ENCODE data around the gene PPP3CA.
"Not testable (repeated sequence)": the region's sequence is repeated elsewhere in the genome, so short reads cannot be mapped to it uniquely, and the experiment has no call there.

PPP3CA gene

DNA sequence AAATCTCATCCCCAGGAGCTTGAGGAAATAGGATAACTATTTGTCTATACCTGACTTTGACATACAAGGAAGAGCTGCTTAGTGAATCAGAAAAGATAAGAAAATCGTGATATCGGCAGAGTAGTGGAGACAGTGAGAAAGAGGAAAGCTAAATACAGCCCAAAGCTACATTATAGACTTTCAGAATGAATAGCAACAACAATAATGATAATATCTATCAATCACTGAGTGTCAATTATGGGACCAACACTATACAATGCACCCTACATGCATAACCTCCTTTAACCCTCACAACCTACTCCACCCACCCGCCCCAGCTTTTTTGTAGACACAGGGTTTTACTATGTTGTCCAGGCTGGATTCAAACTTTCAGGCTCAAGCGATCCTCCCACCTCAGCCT is 205.1 kb downstream of the PPP3CA start:
- DNase-seq (ENCODE audit: low read depth, low spot score): no peak

DNA sequence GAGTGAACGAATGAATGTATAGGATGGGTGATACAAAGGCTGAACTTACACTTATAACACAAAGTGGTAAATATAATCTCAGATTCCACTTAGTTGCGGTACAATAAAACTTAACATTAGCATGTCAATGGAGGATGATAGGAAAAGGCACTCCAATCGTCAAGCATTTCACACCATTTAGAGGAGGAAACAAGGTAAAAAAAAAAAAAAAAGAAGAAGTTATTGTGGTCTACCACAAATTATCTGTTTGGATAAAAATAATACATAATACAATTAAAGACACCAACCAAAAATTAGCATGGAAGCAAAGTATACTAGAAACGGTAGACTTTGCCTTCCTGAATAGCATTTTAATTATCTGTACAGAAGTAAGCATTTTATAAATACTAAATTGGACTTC is 205.5 kb downstream of the PPP3CA start:
- DNase-seq (ENCODE audit: low read depth, low spot score): no peak

GRCh38 chr4:101141230-101141629 is 206.1 kb downstream of the PPP3CA start:
- no peak for DNase-seq (ENCODE audit: low read depth, low spot score)

DNA sequence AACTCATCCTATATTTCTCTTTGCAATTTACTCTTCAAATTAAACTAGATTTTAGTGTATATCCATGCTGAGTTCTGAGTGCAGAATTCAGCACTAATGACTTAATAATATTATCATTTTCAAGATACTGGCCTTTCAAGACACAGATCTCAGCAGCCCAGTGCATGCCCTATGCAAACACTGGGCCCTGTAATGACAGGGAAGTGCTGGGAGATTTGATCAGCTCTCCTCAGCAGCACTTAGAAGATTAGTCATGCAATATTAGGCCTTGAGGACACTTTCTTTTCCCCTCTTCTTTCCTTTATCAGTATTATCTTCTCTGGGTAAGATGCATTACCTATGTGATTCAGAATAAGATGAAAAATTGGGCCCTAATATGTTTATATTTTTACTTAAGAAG is 207.1 kb downstream of the PPP3CA start:
- no peak for DNase-seq (ENCODE audit: low read depth, low spot score)

GRCh38 chr4:101136373-101137370 is 210.7 kb downstream of the PPP3CA start:
- no peak for DNase-seq (ENCODE audit: low read depth, low spot score)

DNA sequence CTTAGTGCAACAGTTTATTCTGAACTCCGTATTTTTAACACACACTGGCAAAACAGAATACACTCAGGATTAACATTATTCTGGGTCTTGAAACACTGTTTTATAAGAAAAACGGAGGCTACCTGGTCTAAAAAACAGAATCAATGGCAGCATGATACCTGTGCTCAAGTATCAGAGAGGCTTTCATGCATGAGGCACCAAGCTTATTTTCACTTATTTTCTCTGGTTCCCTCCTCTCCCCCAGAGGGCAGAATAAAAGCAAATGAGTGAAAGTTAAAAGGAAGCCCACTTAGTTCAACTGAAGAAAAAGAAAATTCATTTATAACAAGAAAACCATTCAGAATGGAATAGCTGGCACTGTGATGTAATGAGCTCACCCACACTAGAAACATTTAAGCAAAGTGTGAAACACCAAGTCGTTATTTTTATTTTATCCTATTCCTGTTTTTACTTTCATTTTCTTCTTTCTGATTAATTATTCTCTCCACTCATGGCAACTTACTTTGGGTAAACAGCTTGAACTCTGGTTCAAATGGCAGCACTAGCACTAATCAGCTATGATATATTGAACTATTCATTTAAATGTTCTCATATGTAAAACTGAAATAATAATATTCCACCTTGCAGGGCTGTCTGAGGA is 211.8 kb downstream of the PPP3CA start:
- no peak for DNase-seq (ENCODE audit: low read depth, low spot score)

DNA sequence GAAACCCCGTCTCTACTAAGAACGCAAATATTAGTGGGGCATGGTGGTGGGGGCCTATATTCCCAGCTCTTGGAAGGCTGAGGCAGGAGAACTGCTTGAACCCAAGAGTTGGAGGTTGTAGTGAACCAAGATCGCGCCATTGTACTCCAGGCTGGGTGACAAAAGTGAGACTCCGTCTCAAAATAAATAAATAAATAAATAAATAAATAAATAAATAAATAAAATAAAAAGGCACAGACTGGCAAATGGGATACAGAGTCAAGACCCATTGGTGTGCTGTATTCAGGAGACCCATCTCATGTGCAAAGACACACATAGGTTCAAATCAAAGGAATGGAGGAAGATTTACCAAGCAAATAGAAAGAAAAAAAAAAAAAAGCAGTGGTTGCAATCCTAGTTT is 216.3 kb downstream of the PPP3CA start:
- DNase-seq (ENCODE audit: low read depth, low spot score): not testable (repeated sequence)

DNA sequence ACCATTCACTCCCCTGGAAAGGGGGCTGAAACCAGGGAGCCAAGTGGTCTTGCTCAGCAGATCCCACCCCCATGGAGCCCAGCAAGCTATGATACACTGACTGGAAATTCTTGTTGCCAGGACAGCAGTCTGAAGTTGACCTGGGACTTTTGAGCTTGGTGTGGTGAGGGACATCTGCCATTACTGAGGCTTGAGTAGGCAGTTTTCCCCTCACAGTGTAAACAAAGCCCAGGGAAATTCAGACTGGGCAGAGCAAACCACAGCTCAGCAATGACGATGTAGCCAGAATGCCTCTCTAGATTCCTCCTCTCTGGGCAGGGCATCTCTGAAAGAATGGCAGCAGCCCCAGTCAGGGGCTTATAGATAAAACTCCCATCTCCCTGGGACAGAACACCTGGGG is 218.4 kb downstream of the PPP3CA start:
- DNase-seq (ENCODE audit: low read depth, low spot score): not testable (repeated sequence)

DNA sequence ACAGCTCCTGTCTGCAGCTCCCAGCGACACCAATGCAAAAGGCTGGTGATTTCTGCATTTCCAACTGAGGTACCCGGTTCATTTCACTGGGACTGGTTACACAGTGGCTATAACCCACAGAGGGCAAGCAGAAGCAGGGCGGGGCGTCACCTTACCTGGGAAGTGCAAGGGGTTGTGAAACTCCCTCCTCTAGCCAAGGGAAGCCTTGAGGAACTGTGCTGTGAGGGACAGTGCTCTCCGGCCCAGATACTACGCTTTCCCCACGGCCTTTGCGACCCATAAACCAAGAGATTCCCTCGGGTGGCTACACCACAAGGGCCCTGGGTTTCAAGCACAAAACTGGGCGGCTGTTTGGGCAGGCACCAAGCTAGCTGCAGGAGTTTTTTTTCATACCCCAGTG is 218.9 kb downstream of the PPP3CA start:
- DNase-seq (ENCODE audit: low read depth, low spot score): no peak

- no peak for DNase-seq (ENCODE audit: low read depth, low spot score)
Measured at GRCh38 chr4:101127176-101127790, 220.0 kb downstream of the PPP3CA start.

GRCh38 chr4:101126059-101126458 is 221.3 kb downstream of the PPP3CA start:
- no peak for DNase-seq (ENCODE audit: low read depth, low spot score)

GRCh38 chr4:101125045-101125942 is 222.0 kb downstream of the PPP3CA start:
- DNase-seq (ENCODE audit: low read depth, low spot score): no peak

DNA sequence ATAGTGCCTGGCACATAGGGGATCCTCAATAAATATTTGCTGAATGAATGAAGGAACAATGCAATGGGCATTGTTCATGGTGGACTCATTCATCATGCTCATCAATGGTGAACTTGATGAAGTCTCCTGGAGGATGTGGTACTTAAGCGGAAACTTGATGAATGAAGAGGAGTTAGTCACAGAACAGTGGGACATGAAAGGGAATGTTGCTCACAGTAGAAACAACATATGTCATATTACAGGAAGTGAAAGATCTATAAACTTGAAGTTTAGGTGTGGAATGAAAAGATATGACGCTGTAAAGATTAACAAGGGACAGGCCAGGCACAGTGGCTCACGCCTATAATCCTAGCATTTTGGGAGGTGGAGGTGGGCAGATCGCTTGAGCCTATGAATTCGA is 224.1 kb downstream of the PPP3CA start:
- no peak for DNase-seq (ENCODE audit: low read depth, low spot score)

GRCh38 chr4:101122019-101122418 is 225.3 kb downstream of the PPP3CA start:
- DNase-seq (ENCODE audit: low read depth, low spot score): no peak

DNA sequence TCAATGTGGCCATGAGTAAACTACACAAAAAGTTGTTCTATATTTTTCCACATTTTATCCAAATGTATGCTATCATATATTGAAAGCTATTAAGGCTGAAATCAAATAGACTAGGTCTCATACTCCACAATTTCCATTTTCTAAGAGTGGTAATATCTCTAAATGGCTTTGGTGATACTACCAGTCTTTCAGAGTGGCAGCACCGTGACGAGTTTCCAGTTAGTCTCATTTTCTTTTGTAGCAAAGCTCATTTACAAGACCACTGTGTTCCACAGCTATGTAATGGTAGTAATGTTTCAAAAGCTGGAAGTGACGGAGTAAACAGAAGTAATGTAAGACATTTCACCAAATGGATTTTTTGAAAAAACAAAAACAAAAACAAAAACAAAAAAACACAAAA is 228.2 kb downstream of the PPP3CA start:
- no peak for DNase-seq (ENCODE audit: low read depth, low spot score)

- DNase-seq (ENCODE audit: low read depth, low spot score): no peak
Measured at GRCh38 chr4:101118617-101119016, 228.7 kb downstream of the PPP3CA start.

DNA sequence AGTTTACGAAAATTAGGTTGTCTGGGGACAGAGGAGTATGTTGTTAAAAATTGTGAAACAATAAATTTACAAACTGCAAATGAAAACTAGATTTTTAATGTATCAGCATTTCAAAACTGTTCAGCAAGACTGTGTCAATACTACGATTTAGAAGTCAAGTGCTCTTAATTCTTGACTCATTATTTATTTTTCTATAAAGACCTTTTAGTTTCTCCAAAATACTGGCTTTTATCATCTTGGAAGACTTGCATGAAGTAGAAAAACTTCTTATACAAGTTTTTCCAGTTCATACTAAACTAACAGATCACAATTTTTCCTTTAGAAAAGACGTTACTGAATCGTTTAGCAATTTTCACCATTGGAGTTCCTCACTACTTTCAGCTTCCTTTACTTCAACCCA is 231.4 kb downstream of the PPP3CA start:
- no peak for DNase-seq (ENCODE audit: low read depth, low spot score)

DNA sequence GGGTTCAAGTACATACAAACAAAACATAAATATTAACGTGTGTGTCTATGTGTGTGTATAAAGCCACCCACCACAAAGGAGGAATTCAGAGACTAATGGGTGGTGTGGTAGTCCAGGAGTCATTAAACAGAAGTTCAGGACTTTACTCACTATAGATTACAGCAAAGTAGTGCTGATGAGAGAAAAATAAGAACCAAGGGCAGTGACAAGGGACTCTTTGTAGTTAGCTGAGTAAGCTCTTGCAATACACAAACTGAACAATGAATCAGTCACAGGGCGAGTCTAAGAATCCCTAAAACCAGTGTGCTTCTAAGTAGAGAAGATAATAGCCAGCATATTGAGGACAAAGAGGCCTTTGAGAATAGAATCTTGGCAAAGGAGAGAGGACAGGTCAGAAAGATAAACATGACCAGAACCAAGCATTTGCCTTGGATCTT is 232.4 kb downstream of the PPP3CA start:
- peak; percentile 48 for DNase-seq (ENCODE audit: low read depth, low spot score)

GRCh38 chr4:101104312-101105052 is 242.8 kb downstream of the PPP3CA start:
- DNase-seq (ENCODE audit: low read depth, low spot score): no peak

DNA sequence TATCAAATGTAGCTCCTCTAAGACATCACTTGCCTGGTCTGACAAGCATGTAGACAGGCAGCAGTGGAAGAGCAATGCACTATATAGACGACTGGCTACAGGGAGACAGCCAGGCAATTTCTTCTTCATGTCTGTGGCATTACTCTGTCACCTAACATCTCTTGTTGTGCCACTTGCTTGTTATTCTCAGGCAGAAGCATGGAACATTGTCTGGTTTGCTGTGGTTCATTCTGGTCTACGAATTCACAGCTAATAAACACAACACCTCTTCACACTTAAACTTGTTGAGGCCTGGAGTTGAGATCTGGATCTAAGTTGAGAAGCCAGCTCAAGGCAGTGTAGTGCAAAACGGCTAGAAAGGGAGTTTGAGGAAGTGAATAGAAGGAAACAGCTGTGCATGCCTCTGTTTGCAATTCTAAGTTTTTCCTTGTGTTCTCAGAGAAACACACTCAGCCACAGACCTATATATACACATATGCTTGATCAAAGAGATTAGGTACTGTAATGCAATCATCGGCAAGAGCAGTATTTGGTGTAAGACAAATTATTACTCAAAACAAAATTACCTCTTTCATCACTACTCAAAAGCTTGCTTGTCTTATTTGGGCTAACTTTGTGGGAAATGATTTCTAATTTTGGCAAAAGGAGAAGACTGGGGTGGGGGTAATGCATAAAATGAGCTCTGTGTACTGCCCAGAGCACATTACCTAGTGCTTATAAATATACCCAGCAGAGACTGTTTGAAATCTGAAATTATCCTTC is 243.8 kb downstream of the PPP3CA start:
- no peak for DNase-seq (ENCODE audit: low read depth, low spot score)

Data from iPS DF 19.7 (cell line).